ENCODE measurements around the gene USP17L18.
"Not testable (repeated sequence)": the region's sequence is repeated elsewhere in the genome, so short reads cannot be mapped to it uniquely, and the experiment has no call there.

GRCh38 chr4:9234085-9234484 is 14.3 kb upstream of the USP17L18 start, which contains the start of gene USP17L15:
- TF ChIP-seq CTCF, POLR2A, EP300 (IDR thresholded peaks at IDR 0.05): not testable (repeated sequence)
